ENCODE results near the gene TCP1. TPM values are rescaled to one million over a fixed set of nuclear protein-coding genes. Genes with fewer than 3 reads are reported as not detected.

The TCP1 gene
- total and polyA plus RNA-seq, 2 experiments from 2014 or later = 222 to 346 TPM

GRCh38 chr6:159836718-159837490, 47.5 kb upstream of the TCP1 start (continued):
- TF ChIP-seq, protein P1, sequence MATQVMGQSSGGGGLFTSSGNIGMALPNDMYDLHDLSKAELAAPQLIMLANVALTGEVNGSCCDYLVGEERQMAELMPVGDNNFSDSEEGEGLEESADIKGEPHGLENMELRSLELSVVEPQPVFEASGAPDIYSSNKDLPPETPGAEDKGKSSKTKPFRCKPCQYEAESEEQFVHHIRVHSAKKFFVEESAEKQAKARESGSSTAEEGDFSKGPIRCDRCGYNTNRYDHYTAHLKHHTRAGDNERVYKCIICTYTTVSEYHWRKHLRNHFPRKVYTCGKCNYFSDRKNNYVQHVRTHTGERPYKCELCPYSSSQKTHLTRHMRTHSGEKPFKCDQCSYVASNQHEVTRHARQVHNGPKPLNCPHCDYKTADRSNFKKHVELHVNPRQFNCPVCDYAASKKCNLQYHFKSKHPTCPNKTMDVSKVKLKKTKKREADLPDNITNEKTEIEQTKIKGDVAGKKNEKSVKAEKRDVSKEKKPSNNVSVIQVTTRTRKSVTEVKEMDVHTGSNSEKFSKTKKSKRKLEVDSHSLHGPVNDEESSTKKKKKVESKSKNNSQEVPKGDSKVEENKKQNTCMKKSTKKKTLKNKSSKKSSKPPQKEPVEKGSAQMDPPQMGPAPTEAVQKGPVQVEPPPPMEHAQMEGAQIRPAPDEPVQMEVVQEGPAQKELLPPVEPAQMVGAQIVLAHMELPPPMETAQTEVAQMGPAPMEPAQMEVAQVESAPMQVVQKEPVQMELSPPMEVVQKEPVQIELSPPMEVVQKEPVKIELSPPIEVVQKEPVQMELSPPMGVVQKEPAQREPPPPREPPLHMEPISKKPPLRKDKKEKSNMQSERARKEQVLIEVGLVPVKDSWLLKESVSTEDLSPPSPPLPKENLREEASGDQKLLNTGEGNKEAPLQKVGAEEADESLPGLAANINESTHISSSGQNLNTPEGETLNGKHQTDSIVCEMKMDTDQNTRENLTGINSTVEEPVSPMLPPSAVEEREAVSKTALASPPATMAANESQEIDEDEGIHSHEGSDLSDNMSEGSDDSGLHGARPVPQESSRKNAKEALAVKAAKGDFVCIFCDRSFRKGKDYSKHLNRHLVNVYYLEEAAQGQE (IDR thresholded peaks at IDR 0.05; ENCODE audit: unreplicated experiment) = no peak
- TF ChIP-seq EZH2 (IDR thresholded peaks at IDR 0.05; ENCODE audit: low read depth, unreplicated experiment) = no peak
- no peak for TF ChIP-seq STAT1 (IDR thresholded peaks at IDR 0.05; ENCODE audit: unreplicated experiment)
- no peak for TF ChIP-seq POLR2AphosphoS5 (IDR thresholded peaks at IDR 0.05; ENCODE audit: low read depth)
- no peak for TF ChIP-seq JUNB (IDR thresholded peaks at IDR 0.05; ENCODE audit: unreplicated experiment)
- no peak for TF ChIP-seq EZH2phosphoT487 (IDR thresholded peaks at IDR 0.05; ENCODE audit: unreplicated experiment)

- H3K9me2 ChIP-seq (ENCODE audit: insufficient read depth) = no peaks in the 10 kb centered on the region
- H4K20me1 ChIP-seq (replicated peaks; ENCODE audit: insufficient read depth) = no peaks in the 10 kb centered on the region
- peaks cover 44% of the 10 kb centered on the region for H3K4me1 ChIP-seq (ENCODE audit: insufficient read depth)
- peak overlapping the region; percentile 56; the same call in 1 of the 2 replicates for H2AFZ ChIP-seq
- no peak overlapping the region for H3K4me3 ChIP-seq
- H3F3A ChIP-seq (replicated peaks; ENCODE audit: low read depth) = no peaks in the 10 kb centered on the region
- DNase-seq (ENCODE audit: low spot score) (no peak), ATAC-seq (no peak)
- no peaks in the 10 kb centered on the region for H3K36me3 ChIP-seq (ENCODE audit: insufficient read depth)
- no peaks in the 10 kb centered on the region for H3K27me3 ChIP-seq (ENCODE audit: insufficient read depth)
- H3K4me1 Mint-ChIP-seq = peaks cover 68% of the 10 kb centered on the region
- no peak overlapping the region for H3K27ac Mint-ChIP-seq
- no peaks in the 10 kb centered on the region for H3K79me2 ChIP-seq (replicated peaks; ENCODE audit: insufficient read depth)
- H3K4me3 Mint-ChIP-seq = no peak overlapping the region
- H3K9me3 Mint-ChIP-seq = peaks cover 8% of the 10 kb centered on the region; the same call in 1 of the 3 replicates
- H3K27me3 Mint-ChIP-seq (ENCODE audit: insufficient read depth, low read depth, poor library complexity) = peaks cover 13% of the 10 kb centered on the region
- H3K36me3 Mint-ChIP-seq (ENCODE audit: low read depth) = peaks cover 8% of the 10 kb centered on the region; the same call in 2 of the 3 replicates
- no peak overlapping the region for H3K4me2 ChIP-seq
- no peak overlapping the region for H3K27ac ChIP-seq (ENCODE audit: low read depth)
- TF ChIP-seq EZH2 (IDR thresholded peaks at IDR 0.05; ENCODE audit: low read depth, unreplicated experiment) (no peak), EZH2phosphoT487 (IDR thresholded peaks at IDR 0.05; ENCODE audit: unreplicated experiment) (no peak), CREB1 (CRISPR knock-in tag; IDR thresholded peaks at IDR 0.05; ENCODE audit: low read depth) (no peak), ZNF331 (CRISPR knock-in tag; IDR thresholded peaks at IDR 0.05; ENCODE audit: low read depth) (no peak), POLR2AphosphoS5 (IDR thresholded peaks at IDR 0.05; ENCODE audit: low read depth) (no peak), STAT1 (IDR thresholded peaks at IDR 0.05; ENCODE audit: unreplicated experiment) (no peak), CTCF (conservative IDR thresholded peaks at IDR 0.05; ENCODE audit: low read depth in 2 of 2) (no peak)
- TF ChIP-seq, protein P2, sequence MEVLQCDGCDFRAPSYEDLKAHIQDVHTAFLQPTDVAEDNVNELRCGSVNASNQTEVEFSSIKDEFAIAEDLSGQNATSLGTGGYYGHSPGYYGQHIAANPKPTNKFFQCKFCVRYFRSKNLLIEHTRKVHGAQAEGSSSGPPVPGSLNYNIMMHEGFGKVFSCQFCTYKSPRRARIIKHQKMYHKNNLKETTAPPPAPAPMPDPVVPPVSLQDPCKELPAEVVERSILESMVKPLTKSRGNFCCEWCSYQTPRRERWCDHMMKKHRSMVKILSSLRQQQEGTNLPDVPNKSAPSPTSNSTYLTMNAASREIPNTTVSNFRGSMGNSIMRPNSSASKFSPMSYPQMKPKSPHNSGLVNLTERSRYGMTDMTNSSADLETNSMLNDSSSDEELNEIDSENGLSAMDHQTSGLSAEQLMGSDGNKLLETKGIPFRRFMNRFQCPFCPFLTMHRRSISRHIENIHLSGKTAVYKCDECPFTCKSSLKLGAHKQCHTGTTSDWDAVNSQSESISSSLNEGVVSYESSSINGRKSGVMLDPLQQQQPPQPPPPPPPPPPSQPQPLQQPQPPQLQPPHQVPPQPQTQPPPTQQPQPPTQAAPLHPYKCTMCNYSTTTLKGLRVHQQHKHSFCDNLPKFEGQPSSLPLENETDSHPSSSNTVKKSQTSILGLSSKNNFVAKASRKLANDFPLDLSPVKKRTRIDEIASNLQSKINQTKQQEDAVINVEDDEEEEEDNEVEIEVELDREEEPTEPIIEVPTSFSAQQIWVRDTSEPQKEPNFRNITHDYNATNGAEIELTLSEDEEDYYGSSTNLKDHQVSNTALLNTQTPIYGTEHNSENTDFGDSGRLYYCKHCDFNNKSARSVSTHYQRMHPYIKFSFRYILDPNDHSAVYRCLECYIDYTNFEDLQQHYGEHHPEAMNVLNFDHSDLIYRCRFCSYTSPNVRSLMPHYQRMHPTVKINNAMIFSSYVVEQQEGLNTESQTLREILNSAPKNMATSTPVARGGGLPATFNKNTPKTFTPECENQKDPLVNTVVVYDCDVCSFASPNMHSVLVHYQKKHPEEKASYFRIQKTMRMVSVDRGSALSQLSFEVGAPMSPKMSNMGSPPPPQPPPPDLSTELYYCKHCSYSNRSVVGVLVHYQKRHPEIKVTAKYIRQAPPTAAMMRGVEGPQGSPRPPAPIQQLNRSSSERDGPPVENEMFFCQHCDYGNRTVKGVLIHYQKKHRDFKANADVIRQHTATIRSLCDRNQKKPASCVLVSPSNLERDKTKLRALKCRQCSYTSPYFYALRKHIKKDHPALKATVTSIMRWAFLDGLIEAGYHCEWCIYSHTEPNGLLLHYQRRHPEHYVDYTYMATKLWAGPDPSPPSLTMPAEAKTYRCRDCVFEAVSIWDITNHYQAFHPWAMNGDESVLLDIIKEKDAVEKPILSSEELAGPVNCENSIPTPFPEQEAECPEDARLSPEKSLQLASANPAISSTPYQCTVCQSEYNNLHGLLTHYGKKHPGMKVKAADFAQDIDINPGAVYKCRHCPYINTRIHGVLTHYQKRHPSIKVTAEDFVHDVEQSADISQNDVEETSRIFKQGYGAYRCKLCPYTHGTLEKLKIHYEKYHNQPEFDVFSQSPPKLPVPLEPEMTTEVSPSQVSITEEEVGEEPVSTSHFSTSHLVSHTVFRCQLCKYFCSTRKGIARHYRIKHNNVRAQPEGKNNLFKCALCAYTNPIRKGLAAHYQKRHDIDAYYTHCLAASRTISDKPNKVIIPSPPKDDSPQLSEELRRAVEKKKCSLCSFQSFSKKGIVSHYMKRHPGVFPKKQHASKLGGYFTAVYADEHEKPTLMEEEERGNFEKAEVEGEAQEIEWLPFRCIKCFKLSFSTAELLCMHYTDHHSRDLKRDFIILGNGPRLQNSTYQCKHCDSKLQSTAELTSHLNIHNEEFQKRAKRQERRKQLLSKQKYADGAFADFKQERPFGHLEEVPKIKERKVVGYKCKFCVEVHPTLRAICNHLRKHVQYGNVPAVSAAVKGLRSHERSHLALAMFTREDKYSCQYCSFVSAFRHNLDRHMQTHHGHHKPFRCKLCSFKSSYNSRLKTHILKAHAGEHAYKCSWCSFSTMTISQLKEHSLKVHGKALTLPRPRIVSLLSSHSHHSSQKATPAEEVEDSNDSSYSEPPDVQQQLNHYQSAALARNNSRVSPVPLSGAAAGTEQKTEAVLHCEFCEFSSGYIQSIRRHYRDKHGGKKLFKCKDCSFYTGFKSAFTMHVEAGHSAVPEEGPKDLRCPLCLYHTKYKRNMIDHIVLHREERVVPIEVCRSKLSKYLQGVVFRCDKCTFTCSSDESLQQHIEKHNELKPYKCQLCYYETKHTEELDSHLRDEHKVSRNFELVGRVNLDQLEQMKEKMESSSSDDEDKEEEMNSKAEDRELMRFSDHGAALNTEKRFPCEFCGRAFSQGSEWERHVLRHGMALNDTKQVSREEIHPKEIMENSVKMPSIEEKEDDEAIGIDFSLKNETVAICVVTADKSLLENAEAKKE (CRISPR knock-in tag; IDR thresholded peaks at IDR 0.05) = no peak
Measured at GRCh38 chr6:159833997-159834603, 44.7 kb upstream of the TCP1 start.

Data from GM23338 (cell line).